ENCODE measurements around the gene GGA1. TPM values are rescaled to one million over a fixed set of nuclear protein-coding genes. Genes with fewer than 3 reads are reported as not detected.
A peak's percentile ranks its signal among the peaks of the same experiment; 100 is the strongest.

GGA1 gene
- total and polyA plus RNA-seq, 9 of the 15 experiments (the other 6 are each of a cell fraction or from before 2014, with no cell fraction given): 1.5 to 69.5 (median 31.6) TPM

DNA sequence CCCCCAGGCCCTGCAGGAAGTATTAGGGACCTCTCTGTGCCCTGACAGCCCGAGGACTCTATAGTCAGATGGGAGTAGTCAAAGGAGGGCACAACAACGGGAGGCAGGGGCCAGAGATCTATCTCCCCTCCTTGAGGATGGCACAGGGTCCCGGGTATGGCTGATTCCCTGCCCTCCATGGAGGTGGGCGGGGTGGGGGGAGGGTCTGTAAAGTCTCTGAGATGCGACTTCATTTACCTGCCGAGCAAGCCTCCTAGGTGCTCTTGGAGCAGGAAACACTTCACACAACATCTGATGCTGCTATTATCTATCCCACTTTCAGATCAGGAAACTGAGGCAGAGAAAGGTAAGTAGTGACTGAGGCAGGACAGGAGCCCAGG, 49.1 kb upstream of the GGA1 start:
- TF ChIP-seq NCOA6 (IDR thresholded peaks at IDR 0.05) (no peak), RUNX1 (IDR thresholded peaks at IDR 0.05; ENCODE audit: low read depth) (no peak), TCF3 (CRISPR knock-in tag; IDR thresholded peaks at IDR 0.05) (no peak), HNRNPK (IDR thresholded peaks at IDR 0.05; ENCODE audit: low read depth, low read length, poor library complexity, severe bottlenecking) (no peak), CBX1 (IDR thresholded peaks at IDR 0.05; ENCODE audit: low read depth) (no peak), PHF21A (IDR thresholded peaks at IDR 0.05; ENCODE audit: borderline replicate concordance, low read depth) (no peak), HMGN3 (IDR thresholded peaks at IDR 0.05; ENCODE audit: borderline replicate concordance, extremely low read depth, insufficient read length, low read depth, low read length) (no peak), NBN (IDR thresholded peaks at IDR 0.05; ENCODE audit: low read depth) (no peak)
- TF ChIP-seq, protein P1, sequence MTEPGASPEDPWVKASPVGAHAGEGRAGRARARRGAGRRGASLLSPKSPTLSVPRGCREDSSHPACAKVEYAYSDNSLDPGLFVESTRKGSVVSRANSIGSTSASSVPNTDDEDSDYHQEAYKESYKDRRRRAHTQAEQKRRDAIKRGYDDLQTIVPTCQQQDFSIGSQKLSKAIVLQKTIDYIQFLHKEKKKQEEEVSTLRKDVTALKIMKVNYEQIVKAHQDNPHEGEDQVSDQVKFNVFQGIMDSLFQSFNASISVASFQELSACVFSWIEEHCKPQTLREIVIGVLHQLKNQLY (CRISPR knock-in tag; conservative IDR thresholded peaks at IDR 0.05): no peak
- TF ChIP-seq, protein P2, sequence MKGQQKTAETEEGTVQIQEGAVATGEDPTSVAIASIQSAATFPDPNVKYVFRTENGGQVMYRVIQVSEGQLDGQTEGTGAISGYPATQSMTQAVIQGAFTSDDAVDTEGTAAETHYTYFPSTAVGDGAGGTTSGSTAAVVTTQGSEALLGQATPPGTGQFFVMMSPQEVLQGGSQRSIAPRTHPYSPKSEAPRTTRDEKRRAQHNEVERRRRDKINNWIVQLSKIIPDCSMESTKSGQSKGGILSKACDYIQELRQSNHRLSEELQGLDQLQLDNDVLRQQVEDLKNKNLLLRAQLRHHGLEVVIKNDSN (CRISPR knock-in tag; IDR thresholded peaks at IDR 0.05): no peak
- TF ChIP-seq, protein P3, sequence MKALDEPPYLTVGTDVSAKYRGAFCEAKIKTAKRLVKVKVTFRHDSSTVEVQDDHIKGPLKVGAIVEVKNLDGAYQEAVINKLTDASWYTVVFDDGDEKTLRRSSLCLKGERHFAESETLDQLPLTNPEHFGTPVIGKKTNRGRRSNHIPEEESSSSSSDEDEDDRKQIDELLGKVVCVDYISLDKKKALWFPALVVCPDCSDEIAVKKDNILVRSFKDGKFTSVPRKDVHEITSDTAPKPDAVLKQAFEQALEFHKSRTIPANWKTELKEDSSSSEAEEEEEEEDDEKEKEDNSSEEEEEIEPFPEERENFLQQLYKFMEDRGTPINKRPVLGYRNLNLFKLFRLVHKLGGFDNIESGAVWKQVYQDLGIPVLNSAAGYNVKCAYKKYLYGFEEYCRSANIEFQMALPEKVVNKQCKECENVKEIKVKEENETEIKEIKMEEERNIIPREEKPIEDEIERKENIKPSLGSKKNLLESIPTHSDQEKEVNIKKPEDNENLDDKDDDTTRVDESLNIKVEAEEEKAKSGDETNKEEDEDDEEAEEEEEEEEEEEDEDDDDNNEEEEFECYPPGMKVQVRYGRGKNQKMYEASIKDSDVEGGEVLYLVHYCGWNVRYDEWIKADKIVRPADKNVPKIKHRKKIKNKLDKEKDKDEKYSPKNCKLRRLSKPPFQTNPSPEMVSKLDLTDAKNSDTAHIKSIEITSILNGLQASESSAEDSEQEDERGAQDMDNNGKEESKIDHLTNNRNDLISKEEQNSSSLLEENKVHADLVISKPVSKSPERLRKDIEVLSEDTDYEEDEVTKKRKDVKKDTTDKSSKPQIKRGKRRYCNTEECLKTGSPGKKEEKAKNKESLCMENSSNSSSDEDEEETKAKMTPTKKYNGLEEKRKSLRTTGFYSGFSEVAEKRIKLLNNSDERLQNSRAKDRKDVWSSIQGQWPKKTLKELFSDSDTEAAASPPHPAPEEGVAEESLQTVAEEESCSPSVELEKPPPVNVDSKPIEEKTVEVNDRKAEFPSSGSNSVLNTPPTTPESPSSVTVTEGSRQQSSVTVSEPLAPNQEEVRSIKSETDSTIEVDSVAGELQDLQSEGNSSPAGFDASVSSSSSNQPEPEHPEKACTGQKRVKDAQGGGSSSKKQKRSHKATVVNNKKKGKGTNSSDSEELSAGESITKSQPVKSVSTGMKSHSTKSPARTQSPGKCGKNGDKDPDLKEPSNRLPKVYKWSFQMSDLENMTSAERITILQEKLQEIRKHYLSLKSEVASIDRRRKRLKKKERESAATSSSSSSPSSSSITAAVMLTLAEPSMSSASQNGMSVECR (CRISPR knock-in tag; IDR thresholded peaks at IDR 0.05): no peak
- CTCF ChIA-PET (ENCODE audit: low intra/inter-chr PET ratio): no interaction called here
- DNase-seq (ENCODE audit: extremely low read depth in 1 of 4, low spot score in 3 of 4): no peak
- POLR2A ChIA-PET: interaction anchor here (0.6 to 1.1 kb wide), 2 partner anchors 10 to 11 kb away, joined by 3 to 4 read pairs; no protein-coding TSS in a partner anchor
- H3K9me3 ChIP-seq (replicated peaks; ENCODE audit: control insufficient read depth, insufficient read depth, low read depth, low read length): no peaks in the 10 kb centered on the region
- in situ Hi-C loops (cut with MboI) (no loop called here), intact Hi-C loops (cut with micrococcal nuclease) (no loop called here)
- BruUV-seq (replicated peaks): no TSS peak
- peaks cover 23% of the 10 kb centered on the region; the same call in 2 of the 3 replicates for H3K36me3 ChIP-seq (ENCODE audit: control insufficient read depth, insufficient read depth, low read length)
- H3K4me3 ChIP-seq: peak overlapping the region; percentile 83
- H3K79me2 ChIP-seq (ENCODE audit: control insufficient read depth, insufficient read depth, low read length): peaks cover 42% of the 10 kb centered on the region
- peaks cover 13% of the 10 kb centered on the region for H4K20me1 ChIP-seq (replicated peaks; ENCODE audit: control insufficient read depth, insufficient read depth, low read length)
- peak overlapping the region; percentile 67 to 92 for H3K9ac ChIP-seq (ENCODE audit: insufficient read depth in 1 of 2, low read depth in 2 of 2, low read length in 2 of 2)
- H3K27ac ChIP-seq (ENCODE audit: extremely low read depth, low read depth, low read length): peak overlapping the region; percentile 97
- peaks cover 3% of the 10 kb centered on the region for H3K9me1 ChIP-seq (ENCODE audit: control insufficient read depth, insufficient read depth, low read length)
- peaks cover 26 to 39% of the 10 kb centered on the region in 2 experiments for H3K4me1 ChIP-seq (replicated peaks in 1 of 2; ENCODE audit: control insufficient read depth in 2 of 2, insufficient read depth in 2 of 2, low read length in 2 of 2)
- FAIRE-seq: no peak
- no peaks in the 10 kb centered on the region for H3K27me3 ChIP-seq (ENCODE audit: control insufficient read depth in 2 of 2, insufficient read depth in 2 of 2, low read length in 2 of 2)
- H3K4me2 ChIP-seq (ENCODE audit: insufficient read depth, low read length): peak overlapping the region; percentile 72
- no peak for ATAC-seq
- 68% methylated on average over 3 of the region's 6 CpGs for WGBS (ENCODE audit: insufficient coverage, low coverage, missing lambda C conversion rate)
- peak overlapping the region; percentile 72 for H2AFZ ChIP-seq (ENCODE audit: low read depth, low read length)

All from K562 (cell line).